Stimulated activated CD8-positive, alpha-beta memory T cell treated with anti-CD3 and anti-CD28 coated beads, Interleukin-4, amount 100 ng/mL, for 24 hours (primary cell): ENCODE measurements around the gene RTN4.
"Not testable (repeated sequence)": the region's sequence is repeated elsewhere in the genome, so short reads cannot be mapped to it uniquely, and the experiment has no call there.

Experiments used
- DNase-seq: peaks from one replicate; pipeline ENCODE4 v3.0.0-alpha.2; 2020; ENCODE audit warnings: low read depth

Gene RTN4

GRCh38 chr2:55010149-55010591 is 40.1 kb downstream of the RTN4 start:
- DNase-seq = peak; percentile 4

- DNase-seq = no peak
These were observed 40.8 kb downstream of the RTN4 start for GRCh38 chr2:55009277-55010060.

- DNase-seq = no peak
These were observed 43.9 kb downstream of the RTN4 start for GRCh38 chr2:55006306-55006705.

- no peak for DNase-seq
These were observed 46.3 kb downstream of the RTN4 start for GRCh38 chr2:55003706-55004639.

GRCh38 chr2:55001716-55002115 is 48.5 kb downstream of the RTN4 start:
- no peak for DNase-seq

- DNase-seq = no peak
These were observed 49.9 kb downstream of the RTN4 start for GRCh38 chr2:55000341-55000740.

- no peak for DNase-seq
These were observed 51.1 kb downstream of the RTN4 start for GRCh38 chr2:54999182-54999581.

GRCh38 chr2:54997826-54998225 is 52.4 kb downstream of the RTN4 start:
- DNase-seq = no peak

GRCh38 chr2:54995553-54995952 is 54.7 kb downstream of the RTN4 start:
- DNase-seq = no peak

GRCh38 chr2:54990694-54991093 is 59.6 kb downstream of the RTN4 start:
- DNase-seq = not testable (repeated sequence)

- no peak for DNase-seq
These were observed 61.6 kb downstream of the RTN4 start for GRCh38 chr2:54988612-54989011.

- DNase-seq = no peak
These were observed 64.0 kb downstream of the RTN4 start for GRCh38 chr2:54986264-54986663.

GRCh38 chr2:54984476-54984875 is 65.8 kb downstream of the RTN4 start:
- no peak for DNase-seq

- DNase-seq = no peak
These were observed 66.7 kb downstream of the RTN4 start for GRCh38 chr2:54983345-54984220.

GRCh38 chr2:54981385-54981784 is 68.9 kb downstream of the RTN4 start:
- no peak for DNase-seq

- DNase-seq = no peak
These were observed 70.8 kb downstream of the RTN4 start for GRCh38 chr2:54979321-54980044.

GRCh38 chr2:54977149-54977548 is 73.1 kb downstream of the RTN4 start:
- no peak for DNase-seq

GRCh38 chr2:54975598-54976492 is 74.4 kb downstream of the RTN4 start:
- no peak for DNase-seq

- no peak for DNase-seq
These were observed 75.1 kb downstream of the RTN4 start for GRCh38 chr2:54975175-54975574.

- no peak for DNase-seq
These were observed 80.3 kb downstream of the RTN4 start for GRCh38 chr2:54969940-54970338.
